Activated CD8-positive, alpha-beta memory T cell treated with anti-CD3 and anti-CD28 coated beads, Interleukin-2, amount 50 U/mL, for 4 hours (primary cell): ENCODE data around the gene SFMBT2.
A peak's percentile ranks its signal among the peaks of the same experiment; 100 is the strongest.
"Not testable (repeated sequence)": the region's sequence is repeated elsewhere in the genome, so short reads cannot be mapped to it uniquely, and the experiment has no call there.

Source experiments
- DNase-seq: peaks from one replicate; pipeline ENCODE4 v3.0.0-alpha.2; 2020

The SFMBT2 gene

DNA sequence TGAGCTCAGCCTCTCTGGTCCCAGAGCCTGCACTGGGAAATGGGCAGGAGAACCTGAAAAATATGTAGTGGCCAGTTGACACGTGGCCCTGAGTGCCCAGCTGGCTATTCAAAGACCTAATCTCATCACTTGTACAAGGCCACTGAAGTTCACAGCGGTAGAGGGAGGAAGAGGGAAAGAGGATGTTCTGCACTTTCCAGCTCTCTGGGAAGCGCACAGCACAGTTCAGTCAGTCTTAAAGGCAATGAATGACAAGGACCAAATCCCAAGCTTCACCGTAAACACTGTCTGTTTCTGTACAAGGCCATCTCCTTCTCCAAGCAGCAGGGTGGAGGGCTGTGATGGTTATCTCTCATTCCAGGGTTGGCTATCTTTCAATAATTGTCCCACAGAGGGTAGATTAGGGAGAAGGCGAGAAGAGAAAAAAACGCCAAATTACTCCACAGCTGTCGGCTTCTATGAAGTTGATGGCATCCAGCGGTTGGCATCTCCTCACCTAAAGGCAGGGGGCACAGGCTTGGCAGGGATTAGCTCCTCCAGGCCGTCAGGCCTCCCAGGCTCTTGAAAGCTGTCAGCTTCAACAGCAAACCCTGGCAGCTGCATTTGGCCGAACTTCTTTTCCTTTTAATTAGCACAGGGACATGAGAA is 10.6 kb downstream of the SFMBT2 start:
- DNase-seq: no peak

GRCh38 chr10:7399533-7399932 is 11.3 kb downstream of the SFMBT2 start:
- DNase-seq: no peak

DNA sequence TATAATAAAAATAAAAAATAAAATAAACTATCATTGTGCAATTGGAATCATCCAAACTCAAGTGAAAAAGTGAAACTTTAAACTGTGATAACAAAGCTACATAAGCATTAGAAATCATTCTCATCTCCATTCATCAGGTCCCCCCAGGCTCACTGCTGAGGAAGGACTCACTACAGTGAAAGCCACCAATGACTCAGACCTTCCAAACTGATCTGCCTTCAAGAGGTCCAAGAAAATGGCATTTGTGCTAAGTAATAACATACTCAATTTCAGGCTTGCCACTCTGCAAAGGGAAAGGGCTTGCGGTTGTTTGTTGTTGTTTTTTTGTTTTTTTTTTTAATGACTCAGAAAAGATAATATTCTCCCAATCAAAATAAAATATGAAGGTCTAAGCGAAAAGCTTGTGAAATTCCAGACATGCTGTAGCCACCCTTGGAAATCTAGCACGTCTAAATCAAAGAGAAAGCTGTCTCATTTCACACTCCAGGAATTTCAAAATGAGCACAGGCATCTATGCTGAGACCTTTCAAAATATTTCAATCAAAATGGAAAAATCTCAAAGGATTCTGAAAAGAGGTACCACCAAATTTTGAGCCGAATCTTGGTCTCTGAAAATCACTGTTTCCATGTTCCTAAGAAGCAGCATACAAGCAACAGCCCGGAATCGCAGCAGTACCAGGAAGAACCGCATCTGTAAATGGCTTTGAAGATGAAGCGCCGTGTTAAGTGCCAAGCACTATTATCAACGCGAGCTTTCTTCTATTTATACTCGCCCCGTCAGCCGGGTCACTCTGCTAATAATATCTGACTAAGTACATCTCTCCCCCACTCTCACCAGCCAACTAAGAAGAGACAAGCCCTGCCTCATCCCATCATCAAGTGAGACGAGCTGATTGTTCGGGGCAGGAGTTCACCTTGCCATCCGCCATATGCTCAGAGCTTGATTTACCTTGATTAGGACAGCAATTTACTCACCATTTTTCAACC is 13.5 kb downstream of the SFMBT2 start:
- peak; percentile 31 for DNase-seq

DNA sequence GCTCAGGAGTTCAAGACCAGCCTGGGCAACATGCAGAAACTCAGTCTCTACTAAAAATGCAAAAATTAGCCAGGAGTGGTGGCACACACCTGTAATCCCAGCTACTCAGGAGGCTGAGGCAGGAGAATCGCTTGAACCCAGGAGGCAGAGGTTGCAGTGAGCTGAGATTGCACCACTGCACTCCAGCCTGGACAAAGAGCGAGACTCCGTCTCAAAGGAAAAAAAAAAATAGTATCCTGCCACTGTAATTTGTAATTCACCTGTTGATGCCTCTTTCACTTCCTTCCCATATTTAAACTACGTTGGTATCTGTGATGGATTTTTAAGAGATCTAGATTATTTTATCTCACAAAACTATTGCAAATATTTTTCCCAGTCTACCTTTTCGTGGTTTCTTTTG is 18.5 kb downstream of the SFMBT2 start:
- not testable (repeated sequence) for DNase-seq

DNA sequence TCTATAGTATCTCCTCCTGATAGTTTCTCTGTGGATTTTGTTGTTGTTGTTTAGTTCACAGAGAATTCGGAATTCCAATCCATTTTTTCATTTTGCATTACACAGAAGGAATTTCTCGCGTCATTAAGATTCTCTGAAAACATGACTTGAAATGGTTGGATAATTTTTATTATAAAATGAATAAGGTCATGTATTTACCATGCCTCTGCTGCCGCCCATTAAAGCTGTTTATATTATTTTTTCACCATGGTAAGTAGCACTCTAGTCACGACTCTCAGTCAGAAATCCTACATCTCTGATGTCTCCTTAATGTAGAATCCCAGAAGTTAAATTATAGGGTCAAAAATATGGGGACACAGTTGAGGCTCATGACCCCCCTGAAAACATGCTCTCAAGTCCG is 19.1 kb downstream of the SFMBT2 start:
- DNase-seq: no peak

DNA sequence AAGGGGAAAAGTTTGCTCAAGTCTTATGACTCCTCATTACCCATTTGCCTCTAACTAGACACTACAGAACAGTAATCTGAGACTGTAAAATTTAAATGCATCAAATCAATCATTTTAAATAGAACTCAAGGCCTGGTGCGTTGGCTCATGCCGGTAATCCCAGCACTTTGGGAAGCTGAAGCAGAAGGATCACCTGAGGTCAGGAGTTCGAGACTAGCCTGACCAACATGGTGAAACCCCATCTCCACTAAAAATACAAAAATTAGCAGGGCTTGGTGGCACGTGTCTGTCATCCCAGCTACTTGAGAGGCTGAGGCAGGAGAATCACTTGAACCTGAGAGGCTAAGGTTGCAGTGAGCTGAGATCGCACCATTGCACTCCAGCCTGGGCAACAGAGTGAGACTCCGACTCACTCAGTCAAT is 20.1 kb downstream of the SFMBT2 start:
- not testable (repeated sequence) for DNase-seq

- DNase-seq: no peak
Measured at GRCh38 chr10:7389844-7390243, 21.0 kb downstream of the SFMBT2 start.

GRCh38 chr10:7389346-7389745 is 21.5 kb downstream of the SFMBT2 start:
- DNase-seq: no peak

DNA sequence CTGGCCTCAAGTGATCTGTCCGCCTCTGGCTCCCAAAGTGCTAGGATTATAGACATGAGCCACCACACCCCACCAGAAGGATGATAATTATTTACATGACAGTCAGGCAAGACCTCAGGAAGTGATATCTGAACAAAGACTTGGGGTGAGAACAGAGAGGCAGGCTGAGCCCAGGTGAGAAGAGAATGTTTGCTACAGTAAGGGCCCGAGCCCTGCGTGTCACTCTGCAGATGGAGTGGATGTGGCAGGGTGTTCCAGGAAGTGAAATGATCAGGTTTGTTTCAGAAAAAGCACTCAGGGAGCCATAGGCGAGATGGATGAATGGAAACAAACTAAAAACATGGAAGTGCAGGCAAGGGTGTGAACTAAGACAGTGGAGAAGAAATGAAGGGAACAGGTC is 22.2 kb downstream of the SFMBT2 start:
- peak; percentile 22 for DNase-seq

DNA sequence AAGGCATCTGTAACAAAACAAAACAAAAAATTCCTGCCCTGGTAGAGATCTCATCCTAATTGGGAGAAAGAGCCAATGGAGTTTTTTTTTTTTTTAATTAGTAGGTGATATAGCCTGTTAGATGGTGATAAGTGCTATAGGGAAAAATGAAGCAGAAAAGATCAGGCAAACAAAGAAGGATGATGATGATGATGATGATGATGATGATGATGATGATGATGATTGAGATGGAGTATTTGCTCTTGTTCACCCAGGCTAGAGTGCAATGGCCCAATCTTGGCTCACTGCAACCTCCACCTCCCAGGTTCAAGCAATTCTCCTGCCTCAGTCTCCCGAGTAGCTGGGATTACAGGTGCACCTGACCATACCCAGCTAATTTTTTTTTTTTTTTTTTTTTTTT is 22.7 kb downstream of the SFMBT2 start:
- DNase-seq: not testable (repeated sequence)

GRCh38 chr10:7385114-7385513 is 25.7 kb downstream of the SFMBT2 start:
- no peak for DNase-seq

DNA sequence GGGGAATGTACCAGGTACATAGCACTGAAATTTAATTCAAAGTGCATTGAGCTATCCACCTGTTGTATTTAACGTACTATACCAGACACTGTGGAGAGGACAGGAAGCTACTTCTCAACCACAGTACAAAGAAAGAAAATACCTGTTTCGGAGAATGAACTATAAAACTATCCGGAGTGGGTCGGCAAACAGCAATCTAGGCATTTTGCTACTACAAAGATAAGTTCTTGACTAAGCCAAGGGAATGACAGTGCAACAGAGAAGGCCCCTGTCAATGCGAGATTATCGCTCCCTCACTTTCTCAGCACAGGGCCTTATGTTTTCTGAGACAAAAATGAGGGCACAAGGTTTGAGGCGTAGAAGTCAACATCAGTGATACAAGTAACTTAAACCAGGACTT is 27.4 kb downstream of the SFMBT2 start:
- no peak for DNase-seq

GRCh38 chr10:7380704-7381241 is 30.1 kb downstream of the SFMBT2 start:
- DNase-seq: no peak

DNA sequence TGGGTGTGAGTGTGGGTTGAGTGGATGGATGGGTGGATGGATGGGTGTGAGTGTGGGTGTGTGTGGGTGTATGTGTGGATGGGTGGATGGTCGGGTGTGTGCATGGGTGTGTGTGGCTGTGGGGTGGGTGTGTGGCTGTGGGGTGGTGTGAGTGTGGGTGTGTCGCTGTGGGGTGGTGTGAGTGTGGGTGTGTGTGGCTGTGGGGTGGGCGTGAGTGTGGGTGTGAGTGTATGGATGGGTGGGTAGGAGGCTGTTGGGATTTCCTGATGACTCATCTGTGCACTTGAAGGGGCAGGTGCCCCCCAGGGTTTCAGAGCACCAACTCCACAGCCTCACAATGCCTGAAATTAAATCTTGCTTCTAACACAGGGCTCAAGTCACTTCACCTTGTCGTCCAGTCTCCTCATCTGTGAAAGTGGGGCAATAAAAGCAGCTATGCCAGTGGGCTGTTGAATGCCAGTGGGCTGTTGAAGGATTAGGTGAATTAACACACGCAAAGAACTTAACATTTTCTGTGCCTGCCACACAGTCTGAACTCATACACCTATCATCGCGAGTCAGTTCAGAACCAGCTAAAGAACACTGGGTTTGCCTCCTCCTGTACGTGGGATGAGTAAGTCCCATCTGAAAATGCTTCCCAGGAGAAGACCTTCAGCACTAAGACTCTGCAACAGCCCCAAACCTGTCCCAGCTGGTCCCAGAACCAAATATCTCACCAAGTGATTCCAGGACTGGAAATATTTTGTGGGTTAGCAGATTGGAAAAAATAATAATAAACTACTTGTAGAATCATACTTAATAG is 32.0 kb downstream of the SFMBT2 start:
- peak; percentile 36 for DNase-seq

- DNase-seq: no peak
Measured at GRCh38 chr10:7377614-7378248, 33.1 kb downstream of the SFMBT2 start.

DNA sequence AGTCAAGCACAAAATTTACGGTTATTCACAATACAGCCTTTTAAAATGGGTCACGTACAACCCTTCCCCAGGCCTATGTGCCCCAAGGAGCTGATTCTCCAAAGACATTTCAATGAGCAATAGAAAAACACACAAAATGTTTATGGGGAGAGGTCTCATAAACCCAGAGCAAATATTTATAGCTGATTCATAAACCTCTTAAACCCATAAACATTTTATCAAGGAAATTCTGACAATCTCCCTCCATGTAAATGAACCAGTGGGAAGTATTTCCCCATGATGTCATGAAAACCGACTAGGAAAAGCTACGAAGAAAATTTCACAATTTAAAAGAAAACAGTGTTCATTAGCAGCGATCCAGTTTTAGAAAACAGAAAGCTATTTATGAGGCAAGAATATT is 36.0 kb downstream of the SFMBT2 start:
- DNase-seq: no peak

- no peak for DNase-seq
Measured at GRCh38 chr10:7373039-7373438, 37.8 kb downstream of the SFMBT2 start.

- DNase-seq: no peak
Measured at GRCh38 chr10:7372504-7372903, 38.3 kb downstream of the SFMBT2 start.

DNA sequence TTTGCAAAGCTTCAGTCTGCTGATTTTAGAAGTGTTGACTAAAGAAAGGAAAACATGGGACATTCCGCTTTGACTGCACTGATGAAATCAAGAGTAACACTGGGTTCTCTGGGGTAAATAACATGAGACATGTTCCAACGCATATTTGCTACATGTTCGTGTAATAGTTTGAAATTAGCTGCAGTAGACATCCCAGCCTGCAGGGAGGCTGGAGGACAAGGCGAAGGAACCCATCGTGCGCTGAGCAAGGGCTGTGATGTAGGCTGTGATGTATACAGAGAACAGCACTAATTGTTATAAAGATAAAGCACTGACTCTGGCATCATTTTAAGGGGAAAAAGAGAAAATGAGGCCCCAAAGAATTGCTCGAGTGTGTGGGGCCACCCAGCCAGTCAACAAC is 40.3 kb downstream of the SFMBT2 start:
- DNase-seq: no peak

- no peak for DNase-seq
Measured at GRCh38 chr10:7365027-7365745, 45.6 kb downstream of the SFMBT2 start.

DNA sequence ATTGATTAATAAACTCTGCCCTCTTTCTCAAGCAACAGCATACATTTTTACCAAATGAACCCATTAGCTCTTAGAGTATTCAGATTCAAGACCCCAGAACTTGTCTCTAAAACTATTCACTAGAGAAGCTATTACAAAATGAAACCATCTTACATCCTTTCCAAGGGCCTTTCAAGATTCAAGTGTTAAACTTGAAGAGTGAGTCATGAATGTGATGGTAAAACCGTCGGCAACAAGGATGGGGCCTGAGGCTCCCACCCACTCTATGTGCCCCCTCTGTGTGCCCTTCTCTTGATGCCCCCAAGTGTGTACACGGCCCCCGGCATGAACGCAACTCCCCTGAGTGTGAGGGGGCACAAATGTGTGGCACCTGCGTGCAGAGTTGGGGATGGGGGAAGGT is 46.4 kb downstream of the SFMBT2 start:
- DNase-seq: no peak

GRCh38 chr10:7363700-7364099 is 47.1 kb downstream of the SFMBT2 start:
- DNase-seq: no peak
